Ishikawa (cell line): Measurements from ENCODE around the gene ZIM2.

Experiments used
- CEBPB ChIP-seq: IDR thresholded peaks from 2 replicates; pipeline ENCODE4 v1.6.1; 2012
- CREB1 ChIP-seq: IDR thresholded peaks from 2 replicates; pipeline ENCODE4 v1.6.1; 2012; ENCODE audit warnings: low read depth
- EGR1 ChIP-seq: IDR thresholded peaks from 2 replicates; pipeline ENCODE4 v1.6.1; 2012
- EP300 ChIP-seq: IDR thresholded peaks from 2 replicates; pipeline ENCODE4 v1.6.1; 2012; ENCODE audit warnings: borderline replicate concordance
- FOXM1 ChIP-seq: IDR thresholded peaks from 2 replicates; pipeline ENCODE4 v1.6.1; 2012; ENCODE audit warnings: low read depth, borderline replicate concordance
- NFIC ChIP-seq: IDR thresholded peaks from 2 replicates; pipeline ENCODE4 v1.6.1; 2012
- RAD21 ChIP-seq: IDR thresholded peaks from 2 replicates; pipeline ENCODE4 v1.6.1; 2012; ENCODE audit warnings: low read depth
- REST ChIP-seq: IDR thresholded peaks from 2 replicates; pipeline ENCODE4 v1.6.1; 2012; ENCODE audit warnings: low read depth, mild to moderate bottlenecking
- TAF1 ChIP-seq: IDR thresholded peaks from 2 replicates; pipeline ENCODE4 v1.6.1; 2012; ENCODE audit warnings: low read depth, mild to moderate bottlenecking
- TCF12 ChIP-seq: IDR thresholded peaks from 2 replicates; pipeline ENCODE4 v1.6.1; 2012; ENCODE audit warnings: low read depth
- TEAD4 ChIP-seq: IDR thresholded peaks from 2 replicates; pipeline ENCODE4 v1.6.1; 2012
- USF1 ChIP-seq: IDR thresholded peaks from 2 replicates; pipeline ENCODE4 v1.6.1; 2012
- YY1 ChIP-seq: IDR thresholded peaks from 2 replicates; pipeline ENCODE4 v1.6.1; 2012; ENCODE audit warnings: low read depth
- ZBTB7A ChIP-seq: IDR thresholded peaks from 2 replicates; pipeline ENCODE4 v1.6.1; 2012; ENCODE audit warnings: low read depth
- TF ChIP-seq, protein P1 (sequence below): IDR thresholded peaks from 2 replicates; pipeline ENCODE4 v1.6.1; 2012

ZIM2 gene

DNA sequence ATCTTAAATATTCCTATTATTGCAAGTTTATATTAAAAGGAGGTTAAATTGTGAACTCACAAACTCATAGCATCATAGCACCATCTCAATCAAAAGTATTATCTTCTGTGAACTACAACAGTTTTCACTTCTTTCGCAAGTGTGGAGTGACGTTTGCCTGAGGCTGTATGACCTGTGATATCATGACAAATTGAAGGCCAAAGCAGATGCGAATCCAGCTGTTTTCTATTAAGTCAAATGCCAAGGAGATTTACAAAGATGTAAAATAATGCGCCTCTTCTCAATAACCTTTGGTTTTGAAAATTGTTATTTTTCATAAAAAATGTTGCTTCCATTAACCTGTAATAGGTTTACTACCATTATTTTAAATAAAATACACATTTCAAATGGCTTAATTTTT, 7.6 kb upstream of the ZIM2 start:
- TF ChIP-seq YY1, result no peak

GRCh38 chr19:56842412-56842811, 1.9 kb upstream of the ZIM2 start:
- TF ChIP-seq YY1 (no peak), NFIC (no peak), CREB1 (no peak), CEBPB (no peak), TEAD4 (no peak), RAD21 (no peak), REST (no peak), TCF12 (no peak), FOXM1 (no peak), TAF1 (no peak), EGR1 (no peak), EP300 (no peak), ZBTB7A (no peak), USF1 (no peak)
- TF ChIP-seq, protein P1, sequence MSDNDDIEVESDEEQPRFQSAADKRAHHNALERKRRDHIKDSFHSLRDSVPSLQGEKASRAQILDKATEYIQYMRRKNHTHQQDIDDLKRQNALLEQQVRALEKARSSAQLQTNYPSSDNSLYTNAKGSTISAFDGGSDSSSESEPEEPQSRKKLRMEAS, result no peak

GRCh38 chr19:56841193-56841543, 642 bp upstream of the ZIM2 start:
- TF ChIP-seq EGR1 (no peak), EP300 (no peak), YY1 (no peak), CEBPB (no peak), RAD21 (no peak), TAF1 (no peak), CREB1 (no peak), NFIC (no peak), TEAD4 (no peak)

- TF ChIP-seq REST (no peak), ZBTB7A (no peak), YY1 (no peak), CREB1 (no peak), CEBPB (no peak)
Observed at GRCh38 chr19:56839652-56840450, 675 bp downstream of the ZIM2 start.

- no peak for TF ChIP-seq TEAD4
- no peak for TF ChIP-seq TCF12
- TF ChIP-seq CEBPB, result no peak
Observed at GRCh38 chr19:56838909-56839651, 1.4 kb downstream of the ZIM2 start.

- TF ChIP-seq ZBTB7A, result no peak
- TF ChIP-seq NFIC, result no peak
- TF ChIP-seq USF1, result no peak
- TF ChIP-seq, protein P1, result no peak
- no peak for TF ChIP-seq EP300
- no peak for TF ChIP-seq CEBPB
- no peak for TF ChIP-seq TAF1
- TF ChIP-seq FOXM1, result no peak
Observed at GRCh38 chr19:56838024-56838908, 2.3 kb downstream of the ZIM2 start.
